DMS53 treated with DMSO at 0.1 percent for 48 hours (cell line): ENCODE results near the gene TIGD1.

Source experiments
- DNase-seq: peaks from one replicate; lab custom pipeline; 2025; ENCODE audit not compliant: unreplicated experiment; lab: John Stamatoyannopoulos, UW

The TIGD1 gene

GRCh38 chr2:232524771-232525170, 25.6 kb downstream of the TIGD1 start:
- no peak for DNase-seq

GRCh38 chr2:232523682-232524597, 26.4 kb downstream of the TIGD1 start:
- DNase-seq = peak; percentile 7

DNA sequence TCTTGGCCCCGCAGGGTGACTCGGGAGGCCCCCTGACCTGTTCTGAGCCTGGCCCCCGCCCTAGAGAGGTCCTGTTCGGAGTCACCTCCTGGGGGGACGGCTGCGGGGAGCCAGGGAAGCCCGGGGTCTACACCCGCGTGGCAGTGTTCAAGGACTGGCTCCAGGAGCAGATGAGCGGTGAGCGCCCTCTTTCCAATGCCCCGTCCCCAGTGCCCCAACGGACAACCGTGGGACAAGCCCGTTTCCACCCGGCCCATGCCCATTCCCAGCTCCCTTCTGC, 27.0 kb downstream of the TIGD1 start:
- DNase-seq = no peak

DNA sequence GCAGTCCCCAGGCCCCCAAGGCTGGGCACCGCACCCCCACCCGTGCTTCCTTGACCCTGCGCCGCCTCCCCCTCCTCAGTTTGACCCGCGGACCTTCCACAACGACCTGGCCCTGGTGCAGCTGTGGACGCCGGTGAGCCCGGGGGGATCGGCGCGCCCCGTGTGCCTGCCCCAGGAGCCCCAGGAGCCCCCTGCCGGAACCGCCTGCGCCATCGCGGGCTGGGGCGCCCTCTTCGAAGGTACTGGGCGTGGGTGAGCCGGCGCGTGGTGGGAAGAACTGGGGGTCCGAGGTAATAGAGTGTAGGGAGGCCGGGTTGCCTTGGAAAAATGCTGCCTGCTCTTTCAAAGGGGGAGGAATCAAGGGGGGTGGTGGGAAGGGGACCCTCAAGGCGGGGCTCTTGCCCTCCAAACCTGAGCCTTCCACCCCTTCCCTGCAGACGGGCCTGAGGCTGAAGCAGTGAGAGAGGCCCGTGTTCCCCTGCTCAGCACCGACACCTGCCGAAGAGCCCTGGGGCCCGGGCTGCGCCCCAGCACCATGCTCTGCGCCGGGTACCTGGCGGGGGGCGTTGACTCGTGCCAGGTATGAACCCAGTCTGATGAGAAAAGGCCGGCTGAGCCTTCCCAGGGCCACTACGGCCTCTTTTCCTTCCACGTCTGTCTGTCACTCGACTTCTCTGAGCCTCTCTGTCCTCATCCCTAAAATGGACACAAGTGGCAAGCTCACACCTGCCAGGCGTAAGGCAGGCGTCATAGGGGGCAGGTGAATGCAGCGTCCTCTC, 27.5 kb downstream of the TIGD1 start:
- no peak for DNase-seq

DNA sequence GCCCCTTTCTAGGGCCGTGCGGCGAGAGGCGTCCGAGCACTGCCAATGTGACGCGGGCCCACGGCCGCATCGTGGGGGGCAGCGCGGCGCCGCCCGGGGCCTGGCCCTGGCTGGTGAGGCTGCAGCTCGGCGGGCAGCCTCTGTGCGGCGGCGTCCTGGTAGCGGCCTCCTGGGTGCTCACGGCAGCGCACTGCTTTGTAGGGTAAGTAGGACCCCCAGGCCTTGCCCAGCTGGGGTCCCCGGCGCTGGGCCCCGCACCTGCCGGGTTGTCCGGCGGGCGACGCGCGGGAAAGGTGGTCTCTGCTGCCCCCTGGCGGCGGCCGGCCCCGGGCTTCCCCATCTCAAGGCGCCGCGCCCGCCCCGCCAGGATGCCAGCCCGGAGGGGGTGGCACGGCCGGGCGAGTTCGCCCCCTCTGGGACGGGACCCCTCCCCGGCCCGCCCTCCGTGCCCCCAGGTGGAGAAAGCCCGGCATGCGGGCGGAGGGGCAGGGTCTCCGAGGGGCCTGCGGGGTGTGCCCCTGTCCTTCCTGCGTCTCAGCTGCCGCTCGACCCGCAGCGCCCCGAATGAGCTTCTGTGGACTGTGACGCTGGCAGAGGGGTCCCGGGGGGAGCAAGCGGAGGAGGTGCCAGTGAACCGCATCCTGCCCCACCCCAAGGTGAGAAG, 28.3 kb downstream of the TIGD1 start:
- DNase-seq = no peak

DNA sequence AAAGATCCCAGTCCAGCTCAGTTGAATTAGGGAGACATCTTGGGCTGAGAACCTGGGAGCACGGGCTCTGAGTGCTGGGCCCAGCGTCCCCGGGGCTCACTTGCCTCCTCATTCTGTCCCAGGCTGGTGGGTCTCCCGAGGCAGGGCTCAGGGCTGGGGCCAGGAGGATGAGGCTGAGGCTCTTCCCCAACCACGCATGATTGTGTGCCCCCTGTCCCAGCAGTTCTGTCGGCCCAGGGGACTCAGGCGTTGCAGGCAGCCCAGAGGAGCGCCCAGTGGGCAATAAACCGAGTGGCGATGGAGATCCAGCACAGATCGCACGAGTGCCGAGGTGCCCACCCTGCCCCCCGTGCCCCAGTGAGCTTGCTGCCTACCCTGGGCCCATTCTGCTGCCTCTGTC, 29.3 kb downstream of the TIGD1 start:
- no peak for DNase-seq

DNA sequence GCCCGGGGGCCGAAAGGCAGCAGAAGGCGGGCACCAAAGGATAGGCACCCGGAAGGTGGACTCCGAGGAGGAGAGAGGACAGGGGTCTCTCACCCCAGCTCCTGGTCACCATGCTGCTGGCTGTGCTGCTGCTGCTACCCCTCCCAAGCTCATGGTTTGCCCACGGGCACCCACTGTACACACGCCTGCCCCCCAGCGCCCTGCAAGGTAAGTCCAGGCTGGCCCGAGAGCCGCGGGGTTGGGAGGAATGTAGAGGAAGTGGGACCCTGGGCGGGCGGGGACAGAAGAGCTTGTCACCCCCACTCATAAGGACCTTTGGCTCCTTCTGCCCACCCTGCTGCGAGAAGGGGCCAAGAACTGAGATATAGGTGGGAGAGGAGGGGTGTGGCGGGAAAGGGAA, 29.9 kb downstream of the TIGD1 start:
- DNase-seq = no peak

DNA sequence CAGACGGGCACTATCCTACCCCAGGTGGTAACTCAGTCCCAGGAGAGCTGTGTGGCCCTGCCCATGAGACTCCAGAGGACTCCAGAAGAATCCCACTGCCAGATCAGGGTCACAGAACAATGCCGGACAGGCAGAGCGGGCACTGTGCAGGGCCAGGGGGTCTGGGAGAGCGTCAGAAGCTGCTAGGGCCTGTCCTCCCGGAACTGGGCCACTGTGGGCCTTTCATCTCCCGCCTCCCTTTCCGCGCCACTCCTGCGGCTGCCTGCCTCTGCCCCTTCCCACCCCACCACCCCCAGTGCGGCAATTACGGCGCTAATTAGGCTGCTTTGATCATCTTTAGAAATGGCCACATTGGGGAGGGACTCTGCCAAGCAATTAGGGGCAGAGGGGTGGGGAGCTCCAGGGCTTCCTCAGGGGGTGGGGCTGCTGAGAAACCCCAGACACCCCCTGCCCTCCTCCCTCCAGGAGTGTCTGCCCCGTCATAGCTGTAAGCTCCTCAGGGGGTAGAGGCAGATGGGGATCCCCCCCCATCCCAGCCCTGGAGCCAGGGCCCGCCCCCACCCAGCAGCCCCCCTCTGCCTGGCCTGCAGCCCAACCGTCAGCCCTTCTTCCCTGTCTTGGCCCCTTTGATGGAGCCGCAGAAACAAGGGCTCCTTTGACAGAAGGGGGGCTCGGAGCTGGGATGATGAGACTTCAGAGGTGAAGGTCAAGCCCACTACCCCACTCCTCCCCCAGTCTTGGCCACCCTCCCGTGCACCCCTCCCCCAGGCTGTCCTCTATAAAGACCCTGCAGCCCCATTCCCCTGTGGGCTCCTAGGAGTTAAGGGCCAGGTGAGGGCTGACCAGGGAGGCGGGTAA, 30.5 kb downstream of the TIGD1 start, which contains the start of gene PRSS56:
Gene PRSS56, plus strand, starts transcription at position 808 of the 858 bp plus-strand sequence. CDS start 211 bp downstream, outside the sequence.
- no peak for DNase-seq

DNA sequence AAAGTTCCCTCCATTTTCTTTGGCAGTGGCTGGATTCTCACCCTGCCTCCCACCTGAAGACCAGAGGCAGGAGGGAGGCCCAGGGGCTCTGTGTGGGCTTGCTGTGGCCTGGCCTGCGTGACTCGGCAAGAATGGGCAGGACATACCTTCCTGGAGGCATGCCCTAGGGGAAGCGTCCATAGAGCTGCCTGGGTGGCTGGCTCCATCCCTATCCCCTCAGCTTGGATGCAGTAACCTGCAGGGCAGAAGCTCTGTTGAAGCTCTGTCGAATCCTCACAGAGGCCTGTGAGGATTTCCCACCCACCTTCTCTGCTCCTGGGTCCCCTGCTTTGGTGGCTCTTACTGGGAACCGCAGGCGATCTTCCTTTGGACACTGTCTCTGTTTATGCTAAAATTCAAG, 31.5 kb downstream of the TIGD1 start:
- no peak for DNase-seq

GRCh38 chr2:232516551-232516950, 33.8 kb downstream of the TIGD1 start:
- no peak for DNase-seq

DNA sequence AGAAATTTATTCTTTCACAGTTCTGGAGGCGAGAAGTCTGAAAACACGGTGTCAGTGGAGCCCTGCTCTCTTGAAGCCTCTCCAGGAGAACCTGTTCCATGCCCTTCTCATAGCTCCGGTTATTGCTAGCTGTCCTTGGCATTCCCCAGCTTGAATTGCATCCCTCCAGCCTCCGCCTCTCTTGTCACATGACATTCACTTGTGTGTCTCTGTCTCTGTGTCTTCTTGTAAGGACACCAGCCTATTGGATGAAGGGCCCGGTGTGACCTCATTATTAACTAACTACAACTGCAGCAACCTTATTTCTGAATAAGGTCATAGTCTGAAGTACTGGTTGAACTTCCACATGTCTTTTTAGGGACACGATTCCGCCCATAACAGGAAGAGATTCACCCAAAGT, 34.7 kb downstream of the TIGD1 start:
- DNase-seq = no peak

GRCh38 chr2:232513353-232513752, 37.0 kb downstream of the TIGD1 start:
- DNase-seq = no peak

- no peak for DNase-seq
Measured at GRCh38 chr2:232512602-232513001, 37.8 kb downstream of the TIGD1 start.

DNA sequence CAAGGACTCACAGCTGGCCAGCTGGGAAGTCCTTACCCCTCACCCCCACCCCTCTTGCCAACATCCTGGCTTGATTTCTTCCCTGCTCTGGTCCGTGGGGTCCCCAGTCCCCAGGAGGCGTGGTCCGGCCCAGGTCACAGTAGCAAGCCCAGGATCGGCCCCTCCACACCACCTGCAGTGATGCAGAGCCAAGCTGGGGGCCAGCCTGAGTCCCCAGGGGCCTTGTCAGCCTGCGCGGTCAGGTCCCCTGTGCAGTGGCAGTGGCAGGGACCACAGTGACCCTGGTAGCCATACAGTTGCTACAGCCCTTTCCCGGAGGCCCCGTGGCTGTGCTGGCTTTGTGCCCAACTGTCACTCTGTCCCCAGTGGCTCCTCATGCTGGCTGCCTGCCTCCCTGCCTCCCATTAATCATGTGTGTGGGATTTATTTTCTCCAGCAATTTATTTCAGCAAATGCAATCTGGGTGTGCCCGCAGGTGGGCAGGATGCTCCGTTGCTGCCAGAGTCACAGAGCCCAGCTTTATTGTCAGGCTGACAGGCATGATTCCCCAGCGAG, 38.9 kb downstream of the TIGD1 start:
- DNase-seq = no peak

- no peak for DNase-seq
Measured at GRCh38 chr2:232508251-232508650, 42.1 kb downstream of the TIGD1 start.

DNA sequence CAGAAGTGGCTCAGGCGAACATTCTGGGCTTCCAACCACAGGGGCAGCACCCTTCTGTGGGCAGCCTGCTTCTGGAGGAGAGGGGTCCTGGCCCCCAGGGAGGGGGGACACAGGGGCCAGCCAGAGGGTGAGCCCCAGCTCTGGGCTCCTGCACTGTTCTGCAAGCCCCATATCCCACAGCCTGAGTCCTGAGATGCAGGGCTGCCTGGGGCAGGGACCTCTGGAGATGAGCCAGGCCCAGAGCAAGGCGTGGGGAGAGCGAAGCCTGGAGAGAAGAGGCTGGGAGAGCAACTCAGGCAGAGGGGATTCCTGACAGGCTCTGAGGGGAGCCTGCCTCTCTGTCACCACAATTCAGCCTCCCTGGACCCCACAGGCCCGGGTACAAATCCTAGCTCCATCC, 43.6 kb downstream of the TIGD1 start:
- DNase-seq = no peak

GRCh38 chr2:232505856-232506255, 44.5 kb downstream of the TIGD1 start:
- DNase-seq = no peak

GRCh38 chr2:232504438-232504837, 45.9 kb downstream of the TIGD1 start:
- peak; percentile 5 for DNase-seq

- DNase-seq = no peak
Measured at GRCh38 chr2:232503809-232504323, 46.5 kb downstream of the TIGD1 start.
